D341Med (cell line): ENCODE results near the gene GOLGA6A.
A peak's percentile ranks its signal among the peaks of the same experiment; 100 is the strongest.
"Not testable (repeated sequence)": the region's sequence is repeated elsewhere in the genome, so short reads cannot be mapped to it uniquely, and the experiment has no call there.

Experiments
- DNase-seq: peaks from one replicate; pipeline ENCODE4 v3.0.0; 2012; ENCODE audit warnings: low spot score

GOLGA6A gene

DNA sequence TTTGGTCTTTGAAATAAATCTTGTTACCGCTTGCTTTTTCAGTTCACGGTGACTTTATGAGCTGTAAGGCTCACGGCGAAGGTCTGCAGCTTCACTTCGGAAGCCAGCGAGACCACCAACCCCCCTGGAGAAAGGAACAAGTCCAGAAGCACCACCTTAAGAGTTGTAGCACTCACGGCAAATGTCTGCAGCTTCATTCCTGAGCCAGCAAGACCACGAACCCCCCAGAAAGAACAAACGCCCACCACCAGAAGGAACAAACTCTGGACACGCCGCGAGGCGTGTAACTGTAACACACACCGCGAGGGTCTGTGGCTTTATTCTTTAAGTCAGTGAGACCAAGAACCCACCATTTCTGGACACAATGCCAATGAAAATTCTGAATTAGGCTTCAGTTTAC, 28.8 kb downstream of the GOLGA6A start:
- DNase-seq = no peak

DNA sequence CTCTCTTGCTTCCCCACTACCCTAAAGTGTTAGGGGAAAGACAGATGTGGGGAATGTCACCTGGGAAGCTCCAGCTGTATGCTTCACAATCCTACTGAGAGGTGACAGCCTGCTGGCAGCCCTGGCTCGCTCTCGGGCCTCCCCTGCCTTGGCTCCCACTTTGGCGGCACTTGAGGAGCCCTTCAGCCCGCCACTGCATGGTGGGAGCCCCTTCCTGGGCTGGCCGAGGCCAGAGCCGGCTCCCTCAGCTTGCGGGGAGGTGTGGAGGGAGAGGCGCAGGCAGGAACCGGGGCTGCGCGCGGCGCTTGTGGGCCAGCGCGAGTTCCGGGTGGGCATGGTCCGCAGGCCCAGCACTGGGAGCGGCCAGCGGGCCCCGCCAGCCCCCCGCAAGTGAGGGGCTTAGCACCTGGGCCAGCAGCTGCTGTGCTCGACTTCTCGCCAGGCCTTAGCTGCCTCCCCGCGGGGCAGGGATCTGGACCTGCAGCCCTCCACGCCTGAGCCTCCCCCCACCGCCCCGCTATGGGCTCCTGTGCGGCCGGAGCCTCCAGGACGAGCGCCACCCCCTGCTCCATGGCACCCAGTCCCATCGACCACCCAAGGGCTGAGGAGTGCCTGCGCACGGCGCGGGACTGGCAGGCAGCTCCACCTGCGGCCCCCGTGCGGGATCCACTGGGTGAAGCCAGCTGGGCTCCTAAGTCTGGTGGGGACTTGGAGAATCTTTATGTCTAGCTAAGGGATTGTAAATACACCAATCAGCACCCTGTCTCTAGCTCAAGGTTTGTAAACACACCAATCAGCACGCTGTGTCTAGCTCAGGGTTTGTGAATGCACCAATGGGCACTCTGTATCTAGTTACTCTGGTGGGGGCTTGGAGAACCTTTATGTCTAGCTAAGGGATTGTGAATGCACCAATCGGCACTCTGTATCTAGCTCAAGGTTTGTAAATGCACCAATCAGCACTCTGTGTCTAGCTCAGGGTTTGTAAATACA, 29.8 kb downstream of the GOLGA6A start:
- not testable (repeated sequence) for DNase-seq

DNA sequence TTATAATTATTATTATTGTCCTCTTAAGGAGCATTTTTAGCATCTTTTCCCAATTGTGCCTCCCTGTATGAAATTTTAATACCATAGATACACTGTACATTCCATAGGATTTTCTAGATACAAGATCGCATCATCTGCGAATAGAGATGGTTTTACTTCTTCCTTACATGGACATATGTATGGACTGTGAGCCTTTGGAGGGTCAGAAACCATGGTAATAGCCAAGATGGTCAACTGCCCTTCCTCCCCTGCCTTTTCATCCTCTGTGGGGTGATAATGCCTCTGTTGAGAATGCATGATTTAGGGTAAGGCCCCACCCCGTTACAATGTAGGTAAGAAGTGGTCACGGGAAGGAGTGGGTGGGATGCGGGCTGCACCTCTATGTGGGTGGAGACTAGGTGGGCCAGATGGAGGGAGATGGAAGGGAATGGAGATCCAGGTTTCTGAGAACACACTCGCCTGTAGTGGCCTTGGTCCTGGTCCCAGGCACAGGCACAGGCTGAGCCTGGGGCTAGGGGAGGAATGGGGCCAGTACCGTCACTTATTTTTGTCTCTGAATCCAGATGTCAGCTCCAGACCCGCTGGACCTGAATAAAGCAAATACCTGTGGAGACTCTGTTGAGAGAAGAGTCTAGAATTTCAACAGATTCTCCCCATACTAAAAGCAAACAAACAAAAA, 31.7 kb downstream of the GOLGA6A start:
- no peak for DNase-seq

DNA sequence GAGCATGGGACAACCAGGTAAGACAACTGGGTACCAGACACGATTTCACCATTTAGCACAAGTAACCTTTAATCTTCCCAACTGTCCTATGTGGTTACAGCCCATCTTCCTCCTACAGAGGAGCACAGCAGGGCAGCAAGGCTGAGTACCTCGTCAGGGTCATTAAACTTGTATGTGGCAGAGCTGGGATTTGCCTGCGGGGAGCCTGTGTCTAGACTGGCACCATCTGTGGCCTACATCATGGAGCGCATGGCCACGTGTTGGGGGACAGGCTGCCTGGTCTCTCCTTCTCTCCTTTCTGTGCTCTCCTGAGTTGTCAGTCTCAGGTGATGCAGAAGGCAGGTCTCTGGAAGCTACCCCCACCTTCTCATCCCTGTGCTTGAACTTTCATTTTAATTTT, 32.2 kb downstream of the GOLGA6A start:
- no peak for DNase-seq

DNA sequence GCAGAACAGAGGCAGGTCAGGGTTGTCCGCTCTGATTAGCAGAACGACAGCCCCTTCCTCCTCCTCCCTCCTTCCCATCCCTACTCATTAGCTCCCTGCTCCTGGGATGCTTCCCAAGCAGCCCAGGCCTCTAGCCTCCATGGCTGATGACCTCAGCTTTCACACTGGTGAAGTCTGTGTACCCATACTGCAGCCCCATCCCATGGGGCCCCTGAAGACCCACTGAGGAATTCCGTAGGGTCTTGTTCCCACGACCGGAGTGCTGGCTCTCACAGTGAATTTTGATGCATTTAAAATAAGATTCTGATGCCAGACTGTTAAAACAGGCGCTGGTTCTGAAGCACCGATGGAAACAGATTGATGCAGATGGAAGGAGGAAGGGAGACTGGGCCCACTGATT, 36.1 kb downstream of the GOLGA6A start:
- no peak for DNase-seq

DNA sequence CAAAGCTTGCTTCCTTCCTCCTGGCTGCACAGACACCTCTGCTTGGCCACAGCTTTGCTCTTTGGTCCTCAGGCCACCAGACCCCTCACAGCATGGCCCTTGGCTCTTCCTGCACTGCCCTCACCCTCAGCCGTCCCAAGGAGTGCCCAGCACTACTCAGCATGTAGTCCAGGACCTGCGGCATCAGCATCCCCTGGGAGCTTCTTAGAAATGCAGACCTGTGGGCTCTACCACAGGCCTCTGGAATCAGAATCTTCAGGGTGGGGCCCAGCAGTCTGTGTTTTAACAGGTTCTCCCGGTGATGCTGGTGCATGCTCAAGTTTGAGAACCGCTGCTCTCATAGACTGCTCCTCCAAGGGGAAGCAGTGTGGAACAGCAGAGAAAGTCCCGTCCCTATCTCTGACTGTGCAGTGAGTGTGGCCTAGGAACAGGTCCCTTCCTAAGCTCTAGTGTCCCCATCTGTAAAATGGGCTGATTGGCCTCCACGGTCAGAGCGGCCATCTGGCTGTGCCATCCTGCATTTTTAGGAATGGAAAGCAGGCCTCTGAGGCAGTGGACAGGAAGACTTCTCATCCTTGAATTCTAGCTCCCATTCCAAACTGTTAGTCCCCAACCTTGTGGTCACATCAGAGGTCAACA, 36.6 kb downstream of the GOLGA6A start:
- no peak for DNase-seq

DNA sequence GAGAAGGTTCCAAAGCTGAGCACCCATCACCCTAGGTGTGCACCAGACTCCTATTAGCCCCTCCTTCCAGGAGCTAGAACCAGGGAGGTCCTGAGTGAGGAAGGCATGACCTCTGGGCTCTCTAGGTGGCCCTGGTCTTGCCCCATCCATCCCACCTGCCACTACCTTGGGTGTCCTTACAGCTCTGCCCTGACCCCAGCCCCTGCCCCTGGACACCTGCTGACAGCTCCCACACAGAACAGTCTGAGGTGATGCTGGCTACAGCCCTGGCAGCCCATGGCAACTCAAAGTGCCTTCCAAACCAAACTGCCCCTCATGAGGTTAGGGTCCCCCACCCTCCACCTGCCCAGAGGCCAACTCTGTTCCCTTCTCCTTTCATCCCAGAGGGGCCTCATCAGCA, 37.2 kb downstream of the GOLGA6A start:
- no peak for DNase-seq

DNA sequence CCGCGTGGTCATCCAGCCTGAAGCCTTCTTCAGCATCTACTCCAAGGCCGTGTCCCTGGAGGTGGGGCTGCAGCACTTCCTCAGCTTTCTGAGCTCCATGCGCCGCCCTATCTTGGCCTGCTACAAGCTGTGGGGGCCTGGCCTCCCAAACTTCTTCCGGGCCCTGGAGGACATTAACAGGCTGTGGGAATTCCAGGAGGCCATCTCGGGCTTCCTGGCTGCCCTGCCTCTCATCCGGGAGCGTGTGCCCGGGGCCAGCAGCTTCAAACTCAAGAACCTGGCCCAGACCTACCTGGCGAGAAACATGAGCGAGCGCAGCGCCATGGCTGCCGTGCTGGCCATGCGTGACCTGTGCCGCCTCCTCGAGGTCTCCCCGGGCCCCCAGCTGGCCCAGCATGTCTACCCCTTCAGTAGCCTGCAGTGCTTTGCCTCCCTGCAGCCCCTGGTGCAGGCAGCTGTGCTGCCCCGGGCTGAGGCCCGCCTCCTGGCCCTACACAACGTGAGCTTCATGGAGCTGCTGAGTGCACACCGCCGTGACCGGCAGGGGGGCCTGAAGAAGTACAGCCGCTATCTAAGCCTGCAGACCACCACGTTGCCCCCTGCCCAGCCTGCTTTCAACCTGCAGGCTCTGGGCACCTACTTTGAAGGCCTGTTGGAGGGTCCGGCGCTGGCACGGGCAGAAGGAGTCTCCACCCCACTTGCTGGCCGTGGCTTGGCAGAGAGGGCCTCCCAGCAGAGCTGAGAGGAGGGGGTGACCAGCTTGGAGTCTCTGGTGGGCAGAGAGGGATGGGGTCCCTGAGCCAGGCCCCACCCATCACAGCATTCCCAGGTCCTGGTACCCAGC, 37.9 kb downstream of the GOLGA6A start:
- DNase-seq = no peak

DNA sequence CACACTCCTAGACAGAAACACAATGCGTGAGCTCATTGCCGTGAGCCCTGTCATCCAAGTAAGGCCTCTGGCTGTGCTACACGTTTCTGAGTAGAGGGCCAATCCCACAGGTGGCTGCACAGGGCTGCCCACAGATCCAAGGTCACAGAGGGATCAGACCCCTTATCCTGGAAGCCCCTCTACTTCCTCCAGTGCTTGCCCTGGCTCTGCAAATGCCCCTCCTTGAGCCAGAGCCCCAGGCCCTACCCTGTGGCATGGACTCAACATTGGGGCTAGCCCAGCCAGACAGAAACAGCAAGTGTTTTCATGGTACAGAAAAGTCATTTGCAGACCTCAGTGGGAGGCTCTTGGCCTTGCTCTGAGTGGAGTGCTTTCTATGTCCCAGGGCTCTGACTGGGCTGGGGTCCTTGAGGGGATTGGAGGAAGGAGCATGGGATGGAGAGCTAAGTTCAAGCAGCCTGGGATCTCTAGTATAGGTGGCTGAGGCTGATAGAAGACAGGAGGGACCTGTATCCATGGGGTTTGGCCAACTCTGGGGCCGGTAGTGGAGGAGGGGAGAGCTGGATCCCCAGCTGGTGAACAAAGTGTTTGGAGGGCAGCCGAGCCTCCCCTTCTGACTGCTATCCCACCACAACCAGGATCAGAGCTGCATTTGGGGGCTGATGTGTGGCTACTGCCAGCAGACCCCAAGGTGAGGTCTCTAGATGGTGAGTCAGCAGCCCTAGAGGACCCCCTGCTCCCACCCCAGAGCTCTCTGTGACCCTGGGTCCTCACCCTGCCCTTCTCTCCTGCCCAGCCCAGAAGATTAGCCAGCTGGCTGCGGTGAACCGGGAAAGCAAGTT, 38.7 kb downstream of the GOLGA6A start:
- DNase-seq = no peak

DNA sequence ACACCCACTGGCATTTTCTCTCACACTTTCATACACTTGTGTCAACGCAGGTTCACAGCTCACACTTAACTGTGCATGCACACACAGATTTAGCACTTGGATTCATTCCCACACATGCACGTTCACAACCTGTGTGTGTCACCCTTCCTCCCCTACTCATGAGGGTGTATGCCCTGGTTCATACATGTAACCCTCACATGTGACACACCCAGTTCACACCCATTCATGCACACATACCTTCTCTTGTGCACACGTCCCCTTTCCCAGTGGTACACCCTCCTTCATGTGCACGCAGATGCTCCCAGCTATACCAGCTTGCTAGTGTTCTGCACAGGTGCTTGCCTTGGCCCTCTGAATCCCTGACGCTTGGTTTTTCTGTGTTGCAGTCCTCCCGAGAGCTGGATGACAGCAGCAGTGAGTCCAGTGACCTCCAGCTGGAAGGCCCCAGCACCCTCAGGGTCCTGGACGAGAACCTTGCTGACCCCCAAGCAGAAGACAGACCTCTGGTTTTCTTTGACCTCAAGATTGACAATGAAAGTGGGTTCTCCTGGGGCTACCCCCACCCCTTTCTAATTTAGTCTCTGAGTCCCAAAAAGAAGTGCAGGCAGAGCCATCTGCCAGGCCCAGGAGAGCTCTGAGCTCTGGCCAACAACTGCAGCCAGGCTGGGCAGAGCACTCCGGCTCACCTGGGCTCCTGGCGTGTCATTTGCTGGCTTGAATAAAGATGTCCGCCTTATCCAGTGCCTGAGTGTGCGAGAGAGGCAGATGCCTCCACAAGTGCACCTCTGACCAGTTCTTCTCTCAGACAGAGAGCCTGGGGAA, 39.5 kb downstream of the GOLGA6A start:
- DNase-seq = no peak

DNA sequence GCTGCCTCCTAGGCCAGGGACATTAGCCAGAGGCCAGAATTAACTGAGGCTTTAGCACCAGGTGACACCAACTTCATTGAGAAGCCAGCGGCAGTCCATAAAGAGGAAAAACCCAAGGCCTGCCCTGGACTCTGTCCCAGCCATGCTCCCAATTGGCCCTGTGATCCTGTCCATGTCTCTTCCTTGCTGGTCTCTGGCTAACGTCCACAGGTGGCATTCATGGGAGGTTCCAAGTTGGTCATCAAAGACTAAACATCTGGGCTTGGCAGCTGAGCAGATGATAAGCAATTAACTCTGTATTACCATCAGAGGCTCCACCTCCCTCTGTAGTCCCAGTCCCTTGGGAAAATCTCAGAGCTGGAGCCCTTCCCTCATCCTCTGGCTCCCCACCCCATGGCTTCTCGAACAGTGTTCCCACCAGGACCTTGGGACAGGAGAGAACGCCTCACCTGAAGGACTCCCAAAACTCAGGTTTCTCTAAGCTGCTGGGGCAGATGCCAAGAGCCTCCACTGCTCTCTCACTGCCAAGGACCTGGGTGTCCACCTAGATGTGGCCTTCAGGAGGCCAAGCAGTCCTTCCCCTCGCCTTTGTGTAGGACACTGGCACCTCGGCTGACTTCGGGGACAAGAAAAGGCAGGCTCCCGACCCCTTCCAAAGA, 40.4 kb downstream of the GOLGA6A start:
- DNase-seq = no peak

DNA sequence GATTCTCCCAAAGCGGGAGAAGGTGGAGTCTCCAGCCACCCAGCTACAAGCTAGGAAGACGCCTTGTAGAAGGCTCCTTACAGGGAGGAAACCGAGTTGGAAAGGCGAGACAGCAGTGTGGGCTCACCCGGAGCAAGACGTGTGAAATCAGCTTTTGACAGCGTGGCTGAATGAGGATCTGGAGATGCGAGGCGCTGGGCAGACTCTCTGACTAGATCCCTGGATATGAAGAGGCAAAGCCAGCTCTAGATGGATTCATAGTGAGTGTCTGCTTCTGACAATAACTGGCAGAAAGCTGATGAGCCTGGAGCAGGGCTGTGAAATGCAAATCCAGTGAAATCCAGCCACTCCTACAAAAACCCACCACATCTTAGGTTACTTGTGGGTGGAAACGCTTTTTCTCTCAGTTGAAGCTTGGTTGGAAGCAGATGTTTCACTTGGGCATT, 41.0 kb downstream of the GOLGA6A start:
- DNase-seq = no peak

DNA sequence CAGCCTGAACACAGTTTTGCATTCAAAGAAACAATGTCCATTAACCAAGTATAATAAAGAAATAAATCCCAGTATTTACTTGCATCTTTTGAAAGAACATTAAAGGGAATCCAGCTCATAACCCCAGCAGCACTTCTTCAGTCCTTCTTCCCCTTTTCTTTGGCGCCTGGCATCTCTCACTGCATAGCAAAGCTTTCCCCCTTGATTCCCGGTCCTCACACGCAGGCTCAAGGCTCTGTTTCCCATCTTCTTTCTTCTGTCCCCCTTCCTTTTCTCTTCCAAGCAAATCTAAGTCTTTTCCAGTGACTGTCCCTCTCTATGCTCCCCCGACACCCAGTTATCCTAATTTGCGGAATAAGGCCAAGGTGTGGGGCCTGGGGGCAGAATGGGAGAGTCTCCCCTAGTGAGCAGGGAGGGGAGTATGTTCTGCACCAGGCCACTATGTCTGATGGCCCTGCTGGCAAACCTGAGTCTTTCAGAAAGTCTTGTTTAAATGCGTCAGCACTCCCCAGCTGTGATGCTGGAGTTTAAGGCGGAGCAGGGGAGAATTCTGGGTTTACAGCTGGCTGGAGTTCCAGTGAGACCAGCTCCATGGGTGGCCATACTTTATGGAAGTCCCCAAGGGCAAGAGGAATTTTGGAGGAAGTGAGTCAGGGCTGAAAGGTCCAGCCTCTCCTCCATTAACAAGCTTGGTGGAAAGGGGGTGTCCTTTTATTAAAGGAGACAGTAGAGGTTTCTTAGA, 42.1 kb downstream of the GOLGA6A start:
- no peak for DNase-seq

DNA sequence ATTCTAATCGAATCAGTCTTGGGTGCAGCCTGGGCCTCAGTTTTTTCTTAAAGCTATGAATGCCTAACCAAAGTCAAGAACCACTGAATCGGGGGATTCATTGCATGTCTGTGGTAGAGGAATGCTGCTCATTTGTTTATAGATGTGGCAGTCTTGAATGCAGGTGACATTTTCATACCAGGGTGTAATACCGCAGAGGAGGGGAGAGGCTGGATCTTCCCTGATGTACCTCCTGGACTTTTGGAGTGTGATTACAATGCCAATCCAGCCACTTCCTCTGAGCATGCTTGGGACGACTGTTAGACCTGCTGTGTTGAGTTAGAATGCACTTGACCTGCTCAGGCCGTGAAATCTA, 42.7 kb downstream of the GOLGA6A start:
- DNase-seq = no peak

DNA sequence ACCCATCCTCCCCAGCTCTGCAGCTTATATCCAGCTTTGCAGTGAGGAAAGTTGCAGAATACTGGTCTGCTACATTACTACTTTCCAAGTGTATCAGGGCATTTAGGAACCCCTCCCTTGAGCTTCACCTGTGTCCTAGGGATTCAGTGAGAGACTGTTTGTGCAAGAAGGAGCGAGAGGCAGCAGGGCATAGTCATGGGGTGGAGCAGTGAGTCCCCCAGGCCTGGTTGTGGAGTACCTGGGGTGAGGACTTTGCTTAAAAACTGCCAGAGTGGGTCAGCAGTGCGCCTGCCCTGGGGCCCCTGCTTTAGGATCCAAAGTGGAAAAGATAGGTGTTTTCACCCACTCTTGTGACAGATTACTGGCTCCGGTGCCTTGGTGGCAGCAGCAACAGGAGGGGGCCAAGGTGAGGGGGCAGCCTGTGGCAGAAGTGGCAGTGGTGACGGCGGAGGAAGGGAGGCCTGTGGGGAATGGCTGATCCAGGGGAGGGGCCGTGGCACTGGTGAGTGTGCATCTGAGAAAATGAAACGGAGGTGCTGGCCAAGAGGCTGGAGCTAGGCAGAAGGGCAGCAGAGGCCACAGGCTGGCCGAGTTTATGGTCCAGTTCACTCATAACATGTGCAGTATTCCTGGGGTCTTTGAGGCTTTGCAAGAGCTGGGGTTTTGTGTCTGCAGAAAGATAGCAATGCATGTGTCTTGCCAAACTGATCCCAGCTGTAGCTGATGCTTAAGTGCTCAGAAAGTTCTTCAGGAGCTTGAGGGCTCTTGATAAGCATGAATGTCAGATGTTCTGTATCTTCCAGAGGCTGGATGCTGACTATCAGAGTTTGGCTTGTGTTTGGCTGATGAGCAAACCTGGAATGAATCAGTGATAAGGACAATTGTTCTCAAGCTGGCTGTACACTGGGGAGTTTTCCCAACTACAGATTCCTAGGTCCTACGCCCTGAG, 43.4 kb downstream of the GOLGA6A start:
- DNase-seq = peak; percentile 14

DNA sequence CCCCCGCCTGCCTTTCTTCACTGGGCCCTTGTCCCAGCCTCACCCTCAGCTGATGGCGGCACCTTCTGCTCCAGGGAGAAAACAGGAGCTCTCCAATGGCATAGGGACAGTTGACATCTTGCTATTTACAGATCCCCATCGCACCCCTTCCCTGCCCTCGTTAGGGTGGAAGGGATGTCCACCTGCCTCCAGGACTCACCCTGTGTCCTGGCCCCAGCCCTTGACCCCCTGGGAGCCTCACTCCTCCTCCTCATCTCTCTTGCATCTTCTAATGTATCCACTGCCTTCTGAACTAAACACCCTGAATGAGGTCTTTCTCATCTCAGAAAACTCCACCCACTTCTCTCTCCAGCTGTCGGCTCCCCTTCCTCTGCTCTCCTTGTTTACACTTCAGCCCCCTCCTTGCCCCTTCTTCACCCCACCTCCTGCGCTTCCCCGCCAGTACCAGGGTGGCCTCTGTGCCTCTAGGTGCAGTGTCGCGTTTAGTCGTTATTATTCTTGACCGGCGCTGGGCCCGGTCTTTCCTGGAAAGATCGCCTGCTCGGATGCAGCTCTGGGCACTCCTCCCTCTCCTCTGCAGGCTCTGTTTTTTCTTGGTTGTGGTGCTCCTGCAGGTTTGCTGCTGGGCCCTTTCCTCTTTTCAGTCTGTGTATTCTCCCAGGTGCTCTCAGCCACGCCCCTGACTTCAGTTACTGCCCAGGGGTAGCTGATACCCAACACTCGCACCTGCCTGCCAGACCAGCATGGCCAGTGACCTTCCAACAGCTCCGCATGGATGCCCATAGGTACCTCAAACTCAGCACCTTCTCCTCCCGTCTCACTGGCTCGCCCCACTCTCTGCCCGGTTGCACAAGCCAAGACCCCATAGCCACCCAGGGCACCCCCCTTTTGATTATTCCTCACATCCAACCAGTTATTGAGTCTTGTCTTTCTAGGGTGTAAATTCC, 44.9 kb downstream of the GOLGA6A start:
- peak; percentile 21 for DNase-seq
